WERI-Rb-1 (cell line): ENCODE results near the gene TOP3B.

Experiments
- DNase-seq: peaks from one replicate; pipeline ENCODE4 v3.0.0-alpha.2; 2020
- H3K27ac ChIP-seq: fragments of 250-450 bp; sonication (Bioruptor Pico); 2 replicates; pipeline ENCODE4 v1.5.1; 2020; ENCODE audit warnings: mild to moderate bottlenecking, moderate library complexity
- H3K27me3 ChIP-seq: fragments of 250-450 bp; sonication (Bioruptor Pico); 2 replicates; pipeline ENCODE4 v1.5.1; 2021; ENCODE audit warnings: mild to moderate bottlenecking, low read depth, moderate library complexity; ENCODE audit not compliant: insufficient read depth, severe bottlenecking
- H3K36me3 ChIP-seq: fragments of 250-450 bp; sonication (Bioruptor Pico); 2 replicates; pipeline ENCODE4 v1.5.1; 2020; ENCODE audit warnings: mild to moderate bottlenecking, moderate library complexity
- H3K4me3 ChIP-seq: 2 replicates; pipeline ENCODE4 v1.5.1; 2011; ENCODE audit warnings: low read depth, mild to moderate bottlenecking, control low read depth, low read length
- H3K9me3 ChIP-seq: fragments of 250-450 bp; sonication (Bioruptor Pico); 2 replicates; pipeline ENCODE4 v1.5.1; 2021; ENCODE audit warnings: mild to moderate bottlenecking, moderate library complexity; ENCODE audit not compliant: severe bottlenecking
- CTCF ChIP-seq: IDR thresholded peaks from 2 replicates; pipeline ENCODE4 v1.5.1; 2011; ENCODE audit warnings: low read depth, mild to moderate bottlenecking, control low read depth, inconsistent platforms, low read length

The TOP3B gene

GRCh38 chr22:21939461-21939913 lies 43.1 kb downstream of the TOP3B start:
- peak; percentile 42 for DNase-seq
- Histone ChIP-seq H3K27ac (0 out of 2 replicates have a peak overlapping the region, but pooled peaks have one; percentile 27), H3K4me3 (no peak overlapping the region), H3K9me3 (no peaks in the 10 kb centered on the region), H3K27me3 (no peaks in the 10 kb centered on the region), H3K36me3 (peaks cover 17% of the 10 kb centered on the region)
- TF ChIP-seq CTCF, result no peak

- no peak overlapping the region for H3K4me3 ChIP-seq
- no peaks in the 10 kb centered on the region for H3K9me3 ChIP-seq
- DNase-seq, result no peak
- no peak for TF ChIP-seq CTCF
- H3K27ac ChIP-seq, result peak overlapping the region; percentile 95
- H3K36me3 ChIP-seq, result peaks cover 20% of the 10 kb centered on the region
- H3K27me3 ChIP-seq, result no peaks in the 10 kb centered on the region
These were observed 43.7 kb downstream of the TOP3B start for GRCh38 chr22:21938906-21939305.

- peak overlapping the region; percentile 95 for H3K27ac ChIP-seq
- H3K4me3 ChIP-seq, result peak overlapping the region; percentile 80
- H3K36me3 ChIP-seq, result peaks cover 27% of the 10 kb centered on the region
- H3K27me3 ChIP-seq, result no peaks in the 10 kb centered on the region
- DNase-seq, result peak; percentile 94
- no peaks in the 10 kb centered on the region for H3K9me3 ChIP-seq
- peak; percentile 99 for TF ChIP-seq CTCF
These were observed 44.3 kb downstream of the TOP3B start for GRCh38 chr22:21938071-21938822.

GRCh38 chr22:21937821-21938070 lies 44.8 kb downstream of the TOP3B start:
- no peak for DNase-seq
- Histone ChIP-seq H3K9me3 (no peaks in the 10 kb centered on the region), H3K4me3 (no peak overlapping the region), H3K27ac (peak overlapping the region; percentile 95), H3K27me3 (no peaks in the 10 kb centered on the region), H3K36me3 (peaks cover 32% of the 10 kb centered on the region)
- no peak for TF ChIP-seq CTCF

DNA sequence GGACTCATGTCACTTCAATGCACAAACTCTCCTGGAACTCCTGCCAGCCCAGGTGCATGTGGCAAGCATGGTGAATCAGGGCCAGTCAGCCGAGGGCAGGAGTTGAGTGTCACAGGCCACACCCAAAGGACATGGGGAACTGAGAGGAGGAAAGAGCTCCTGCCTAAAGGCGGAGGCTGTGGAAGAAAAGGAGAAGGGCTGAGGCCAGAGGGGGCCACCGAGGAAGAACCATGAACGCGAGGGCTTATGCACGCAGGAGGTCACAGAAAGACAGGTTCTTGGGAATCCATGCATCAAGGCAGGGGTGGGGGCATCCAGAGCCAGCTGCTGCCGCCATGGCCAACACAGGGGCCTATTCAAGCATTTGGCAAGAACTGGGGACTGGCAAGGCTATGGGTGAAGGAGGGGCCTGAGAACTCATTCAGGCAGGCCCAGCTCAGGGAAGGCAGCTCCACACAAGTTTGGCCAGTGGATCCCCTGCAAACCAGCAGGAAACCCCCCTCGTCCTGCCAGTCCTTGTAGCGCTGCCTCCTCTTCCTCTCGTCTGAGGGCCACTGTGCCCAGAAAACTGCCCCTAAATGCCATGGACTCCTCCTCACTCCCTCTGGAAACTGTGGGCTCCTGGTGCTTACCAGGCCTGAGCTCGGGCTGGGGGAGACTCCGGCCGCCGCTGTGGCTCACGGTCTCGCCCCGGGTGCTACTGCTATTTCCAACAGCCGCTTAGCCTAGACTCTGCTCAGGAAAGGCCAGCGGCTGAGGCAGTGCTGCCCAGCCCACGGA lies 45.4 kb downstream of the TOP3B start:
- Histone ChIP-seq H3K27ac (peak overlapping the region; percentile 95), H3K9me3 (no peaks in the 10 kb centered on the region), H3K4me3 (no peak overlapping the region), H3K36me3 (peaks cover 37% of the 10 kb centered on the region), H3K27me3 (no peaks in the 10 kb centered on the region)
- no peak for DNase-seq
- TF ChIP-seq CTCF, result no peak
